Stomach (tissue), 9 donors: ENCODE data around the gene ADARB2. TPM values are rescaled to one million over a fixed set of nuclear protein-coding genes. Genes with fewer than 3 reads are reported as not detected.

Source experiments
- DNase-seq, 2 donors: peaks; one replicate each; pipeline versions ENCODE4 v3.0.0 to v3.0.0-alpha.2; 2013 to 2019
- H3K27ac ChIP-seq, 5 donors: fragments of 200-600 bp in 4 of 5; sonication (generic) in 4 of 5; one replicate each; pipeline ENCODE4 v1.5.1; 2013 to 2019; ENCODE audit warnings: mild to moderate bottlenecking in 1 of 5, moderate library complexity in 1 of 5
- H3K27me3 ChIP-seq, 3 donors: fragments of 200-600 bp; sonication (generic); one replicate each; pipeline ENCODE4 v1.5.1; 2017 to 2019; ENCODE audit warnings: mixed run types in 1 of 3
- H3K36me3 ChIP-seq, 4 donors: fragments of 200-600 bp; sonication (generic); 1 replicate in 3 of 4; 2 replicates in 1 of 4; pipeline ENCODE4 v1.5.1; 2016 to 2019
- H3K4me1 ChIP-seq, 4 donors: fragments of 200-600 bp; sonication (generic); one replicate each; pipeline ENCODE4 v1.5.1; 2016 to 2019
- H3K4me3 ChIP-seq, 4 donors: fragments of 200-600 bp; sonication (generic) in 3 of 4; one replicate each; pipeline ENCODE4 v1.5.1; 2016 to 2019; ENCODE audit warnings: mild to moderate bottlenecking in 1 of 4
- H3K9me3 ChIP-seq, 4 donors: fragments of 200-600 bp; sonication (generic); one replicate each; pipeline ENCODE4 v1.5.1; 2016 to 2019
- CTCF ChIP-seq, 7 experiments: fragments of 450-650 bp in 4 of 7; fragments of 200-600 bp in 3 of 7; sonication (generic) in 3 of 7; IDR thresholded peaks; one replicate each; pipeline ENCODE4 v1.5.1; 2016 to 2019; ENCODE audit warnings: antibody characterized with exemption in 7 of 7, control low read depth in 2 of 7, mild to moderate bottlenecking in 1 of 7
- EP300 ChIP-seq: sonication (generic); formaldehyde crosslinking; IDR thresholded peaks from one replicate; pipeline ENCODE4 v1.6.1; 2017; ENCODE audit warnings: antibody characterized with exemption
- POLR2A ChIP-seq, 4 donors: fragments of 450-650 bp; IDR thresholded peaks; one replicate each; pipeline ENCODE4 v1.6.1; 2016; ENCODE audit warnings: antibody characterized with exemption in 4 of 4, control low read depth in 2 of 4, mild to moderate bottlenecking in 1 of 4, moderate library complexity in 1 of 4
- POLR2AphosphoS5 ChIP-seq, 3 donors: sonication (generic); formaldehyde crosslinking; IDR thresholded peaks; one replicate each; pipeline ENCODE4 v1.6.1; 2016; ENCODE audit warnings: antibody characterized with exemption in 3 of 3
- WGBS, 5 donors: extraction: QIAGEN DNeasy Blood & Tissue Kit in 3 of 5; methylation state at CpG; one replicate each; pipeline versions ENCODE4 v1.1.5 to v1.1.7; 2013 to 2018; 5-methylcytosine and 5-hydroxymethylcytosine counted together
- intact Hi-C: fragments of 100-400 bp; cut with DNase I; formaldehyde crosslinking; loops from one replicate; pipeline ENCODE4 v1.15.1; 2023; ENCODE audit warnings: low total_unique reads
- polyA plus RNA-seq, 3 donors: library from polyadenylated mRNA; stranded (reverse); fragments of 200-250 nt; gene quantifications; one replicate each; pipeline ENCODE4 v1.2.3, GENCODE V29; 2013
- total RNA-seq, 5 donors: library from RNA; depleted of rRNA; stranded (reverse); fragments of >200 nt; gene quantifications; one replicate each; pipeline versions ENCODE4 v1.1.0 to v1.2.3, GENCODE V29; 2014 to 2016
- donor health status: healthy with polysubstance abuse.
- donor health status: Bipolar disorder and iron deficiency.
- donor health status: healthy.

The ADARB2 gene
- total and polyA plus RNA-seq, 8 donors = 0.55 to 4.1 (median 1.4) TPM; not detected in 1

- intact Hi-C loops = no loop called here
- DNase-seq = no peak
- H3K4me1 ChIP-seq = no peaks in the 10 kb centered on the region
- 73 to 84% (median 80%) methylated on average over 12 of the region's 12 CpGs for WGBS, 5 donors
- H3K4me3 ChIP-seq = no peak overlapping the region
- no peaks in the 10 kb centered on the region for H3K36me3 ChIP-seq
- no peak overlapping the region for H3K27ac ChIP-seq
- no peaks in the 10 kb centered on the region for H3K27me3 ChIP-seq
- H3K9me3 ChIP-seq = no peaks in the 10 kb centered on the region
- TF ChIP-seq POLR2AphosphoS5 (IDR thresholded peaks at IDR 0.05) (no peak), EP300 (no peak), POLR2A (IDR thresholded peaks at IDR 0.05) (no peak), CTCF (IDR thresholded peaks at IDR 0.05) (no peak)
These were observed 465.1 kb downstream of the ADARB2 start for GRCh38 chr10:1272079-1272776.

GRCh38 chr10:1270906-1271305 lies 466.4 kb downstream of the ADARB2 start:
- no peaks in the 10 kb centered on the region for H3K36me3 ChIP-seq
- H3K9me3 ChIP-seq = no peaks in the 10 kb centered on the region
- no peaks in the 10 kb centered on the region for H3K4me1 ChIP-seq
- no peak for DNase-seq
- no peak overlapping the region for H3K27ac ChIP-seq
- intact Hi-C loops = no loop called here
- TF ChIP-seq CTCF (IDR thresholded peaks at IDR 0.05) = no peak
- no peak for TF ChIP-seq EP300
- TF ChIP-seq POLR2A (IDR thresholded peaks at IDR 0.05) = no peak
- TF ChIP-seq POLR2AphosphoS5 (IDR thresholded peaks at IDR 0.05) = no peak
- peaks cover 0 to 8% (median 0%) of the 10 kb centered on the region in 3 donors for H3K27me3 ChIP-seq
- WGBS, 5 donors = 87 to 98% (median 91%) methylated on average over 13 to 15 of the region's 15 CpGs
- no peak overlapping the region for H3K4me3 ChIP-seq

GRCh38 chr10:1270490-1270889 lies 466.8 kb downstream of the ADARB2 start:
- no peak for DNase-seq
- intact Hi-C loops = no loop called here
- Histone ChIP-seq H3K4me1 (no peaks in the 10 kb centered on the region), H3K27ac (no peak overlapping the region), H3K36me3 (no peaks in the 10 kb centered on the region), H3K27me3 (peaks cover 0 to 8% (median 0%) of the 10 kb centered on the region in 3 donors), H3K4me3 (no peak overlapping the region), H3K9me3 (no peaks in the 10 kb centered on the region)
- 59 to 90% (median 76%) methylated on average over 8 to 9 of the region's 9 CpGs for whole genome bisulfite sequencing, 5 donors
- TF ChIP-seq POLR2AphosphoS5 (IDR thresholded peaks at IDR 0.05) (no peak), POLR2A (IDR thresholded peaks at IDR 0.05) (no peak), EP300 (no peak), CTCF (IDR thresholded peaks at IDR 0.05) (no peak)

- Histone ChIP-seq H3K27ac (no peak overlapping the region), H3K4me1 (no peaks in the 10 kb centered on the region), H3K36me3 (no peaks in the 10 kb centered on the region), H3K9me3 (no peaks in the 10 kb centered on the region), H3K4me3 (no peak overlapping the region), H3K27me3 (peaks cover 0 to 8% (median 0%) of the 10 kb centered on the region in 3 donors)
- intact Hi-C loops = no loop called here
- DNase-seq = no peak
- TF ChIP-seq EP300 = no peak
- no peak for TF ChIP-seq POLR2AphosphoS5 (IDR thresholded peaks at IDR 0.05)
- no peak for TF ChIP-seq CTCF (IDR thresholded peaks at IDR 0.05)
- TF ChIP-seq POLR2A (IDR thresholded peaks at IDR 0.05) = no peak
- 15 to 35% (median 22%) methylated on average over 1 of the region's 1 CpG for WGBS, 5 donors
These were observed 468.5 kb downstream of the ADARB2 start for GRCh38 chr10:1268831-1269230.
